PC-3 (cell line): ENCODE measurements around the gene RSPRY1. TPM values are rescaled to one million over a fixed set of nuclear protein-coding genes. Genes with fewer than 3 reads are reported as not detected.

Experiments used
- ATAC-seq: fragments of 200-7000 bp; cut with Tn5 transposase; 2 replicates; pipeline ENCODE4 v1.9.1; 2020; ENCODE audit warnings: mild to moderate bottlenecking, moderate library complexity
- BruUV-seq: library from RNA; stranded (reverse); fragments of 400-500 nt; replicated peaks from 2 replicates; lab custom pipeline; 2021; lab: Mats Ljungman, UMichigan
- CTCF ChIA-PET: fragments of 300-600 bp; sonication (Branson Sonifier 250); formaldehyde crosslinking; loops from one replicate; lab custom pipeline; 2022; ENCODE audit warnings: antibody characterized with exemption; lab: Charles Lee
- POLR2A ChIA-PET: fragments of 300-600 bp; sonication (Branson Sonifier 250); formaldehyde crosslinking; loops from one replicate; lab custom pipeline; 2022; ENCODE audit warnings: antibody characterized with exemption; ENCODE audit not compliant: unreplicated experiment; lab: Charles Lee
- DNase-seq: peaks from one replicate; pipeline ENCODE4 v3.0.0-alpha.2; 2015
- H2AFZ ChIP-seq: fragments of 300-600 bp; sonication (generic); 2 replicates; pipeline ENCODE4 v1.6.0; 2016; ENCODE audit warnings: antibody characterized with exemption, low read length
- H3F3A ChIP-seq: fragments of 300-600 bp; sonication (generic); one replicate; pipeline ENCODE4 v1.6.0; 2017; ENCODE audit warnings: antibody characterized with exemption, low read length, control low read depth, mild to moderate bottlenecking; ENCODE audit not compliant: unreplicated experiment
- H3K27ac ChIP-seq: fragments of 300-600 bp; sonication (generic); 2 replicates; pipeline ENCODE4 v1.5.1; 2016; ENCODE audit warnings: mild to moderate bottlenecking, low read length
- H3K27me3 ChIP-seq: fragments of 300-600 bp; sonication (generic); 2 replicates; pipeline ENCODE4 v1.6.1; 2016; ENCODE audit warnings: low read length, mixed read lengths
- H3K36me3 ChIP-seq: fragments of 300-600 bp; sonication (generic); 2 replicates; pipeline ENCODE4 v1.6.1; 2016; ENCODE audit warnings: low read depth, mixed run types, low read length, mixed read lengths
- H3K4me1 ChIP-seq: fragments of 300-600 bp; sonication (generic); 2 replicates; pipeline ENCODE4 v1.5.1; 2016; ENCODE audit warnings: low read length; ENCODE audit not compliant: insufficient read depth
- H3K4me2 ChIP-seq: fragments of 300-600 bp; sonication (generic); 2 replicates; pipeline ENCODE4 v1.6.0; 2016; ENCODE audit warnings: low read length
- H3K4me3 ChIP-seq: fragments of 300-600 bp; sonication (generic); 2 replicates; pipeline ENCODE4 v1.5.1; 2016; ENCODE audit warnings: mild to moderate bottlenecking, low read length, mixed read lengths
- H3K79me2 ChIP-seq: fragments of 300-600 bp; sonication (generic); 2 replicates; pipeline ENCODE4 v1.6.1; 2017; ENCODE audit warnings: low read length, mixed read lengths
- H3K9ac ChIP-seq: fragments of 300-600 bp; sonication (generic); 2 replicates; pipeline ENCODE4 v1.6.0; 2016; ENCODE audit warnings: mild to moderate bottlenecking, low read length
- H3K9me2 ChIP-seq: fragments of 300-600 bp; sonication (generic); replicated peaks from 2 replicates; pipeline ENCODE4 v1.6.1; 2016; ENCODE audit warnings: mixed run types, low read length, mixed read lengths
- H3K9me3 ChIP-seq: fragments of 300-600 bp; sonication (generic); 2 replicates; pipeline ENCODE4 v1.6.1; 2016; ENCODE audit warnings: low read length, mixed read lengths
- H4K20me1 ChIP-seq: fragments of 300-600 bp; sonication (generic); 2 replicates; pipeline ENCODE4 v1.6.1; 2016; ENCODE audit warnings: low read length, mixed read lengths
- EZH2 ChIP-seq: fragments of 300-600 bp; sonication (generic); IDR thresholded peaks from one replicate; pipeline ENCODE4 v1.6.1; 2017; ENCODE audit warnings: antibody characterized with exemption, mild to moderate bottlenecking, low read length; ENCODE audit not compliant: unreplicated experiment
- EZH2phosphoT487 ChIP-seq: fragments of 300-600 bp; sonication (generic); IDR thresholded peaks from 2 replicates; pipeline ENCODE4 v1.6.1; 2018; ENCODE audit warnings: mild to moderate bottlenecking, antibody characterized with exemption, low read length, borderline replicate concordance
- intact Hi-C: fragments of 100-400 bp; cut with micrococcal nuclease; formaldehyde crosslinking; loops from 2 replicates; pipeline ENCODE4 v1.9.0; 2023
- total RNA-seq: library from RNA; depleted of rRNA; stranded (reverse); fragments of >200 nt; gene quantifications from 2 replicates; pipeline ENCODE4 v1.2.3, GENCODE V29; 2014
- TF ChIP-seq, protein P1 (sequence below): fragments of 300-600 bp; sonication (generic); conservative IDR thresholded peaks from 2 replicates; pipeline ENCODE4 v1.5.1; 2017; ENCODE audit warnings: antibody characterized with exemption, low read depth, mild to moderate bottlenecking, low read length

RSPRY1 gene
- total RNA-seq, 1 experiment from 2014 or later = 17.5 TPM

DNA sequence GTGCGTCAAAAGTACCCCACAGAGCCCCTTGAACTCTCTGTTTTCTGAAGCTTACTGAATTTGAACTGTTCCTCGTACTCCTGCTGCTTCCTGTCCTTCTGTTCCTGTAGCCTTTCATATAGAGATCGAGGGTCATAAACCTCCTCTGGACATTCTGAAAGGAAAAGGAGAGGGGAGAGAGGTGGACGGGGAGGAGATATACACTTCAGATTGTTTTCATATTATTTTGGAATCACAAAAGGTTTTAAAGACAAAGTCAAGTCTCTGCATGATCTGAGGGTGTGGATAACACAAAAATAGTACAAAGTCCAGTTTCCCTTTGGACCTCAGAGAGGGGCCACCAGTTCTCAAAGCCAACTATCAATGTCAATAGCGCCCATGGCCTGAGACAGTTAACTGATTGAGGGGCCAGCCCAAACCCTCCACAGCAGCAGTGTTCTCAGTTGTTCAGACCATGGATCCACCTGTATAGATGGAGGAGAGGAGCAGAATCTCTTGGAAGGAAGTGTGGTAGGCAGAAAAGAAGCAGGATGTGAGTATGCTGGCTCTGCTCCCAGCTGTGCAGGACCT lies 13.3 kb upstream of the RSPRY1 start:
- Histone ChIP-seq H3K27ac (no peak overlapping the region), H3K79me2 (no peaks in the 10 kb centered on the region), H3K9me3 (no peaks in the 10 kb centered on the region), H3K9ac (no peak overlapping the region), H3K27me3 (no peaks in the 10 kb centered on the region), H2AFZ (no peak overlapping the region), H3K4me1 (no peaks in the 10 kb centered on the region), H4K20me1 (no peaks in the 10 kb centered on the region), H3K4me2 (no peak overlapping the region), H3K4me3 (no peak overlapping the region), H3K9me2 (no peaks in the 10 kb centered on the region), H3F3A (no peaks in the 10 kb centered on the region), H3K36me3 (peaks cover 5% of the 10 kb centered on the region; the same call in 1 of the 2 replicates)
- POLR2A ChIA-PET = no interaction called here
- intact Hi-C loops = no loop called here
- no peak for TF ChIP-seq EZH2
- TF ChIP-seq, protein P1, sequence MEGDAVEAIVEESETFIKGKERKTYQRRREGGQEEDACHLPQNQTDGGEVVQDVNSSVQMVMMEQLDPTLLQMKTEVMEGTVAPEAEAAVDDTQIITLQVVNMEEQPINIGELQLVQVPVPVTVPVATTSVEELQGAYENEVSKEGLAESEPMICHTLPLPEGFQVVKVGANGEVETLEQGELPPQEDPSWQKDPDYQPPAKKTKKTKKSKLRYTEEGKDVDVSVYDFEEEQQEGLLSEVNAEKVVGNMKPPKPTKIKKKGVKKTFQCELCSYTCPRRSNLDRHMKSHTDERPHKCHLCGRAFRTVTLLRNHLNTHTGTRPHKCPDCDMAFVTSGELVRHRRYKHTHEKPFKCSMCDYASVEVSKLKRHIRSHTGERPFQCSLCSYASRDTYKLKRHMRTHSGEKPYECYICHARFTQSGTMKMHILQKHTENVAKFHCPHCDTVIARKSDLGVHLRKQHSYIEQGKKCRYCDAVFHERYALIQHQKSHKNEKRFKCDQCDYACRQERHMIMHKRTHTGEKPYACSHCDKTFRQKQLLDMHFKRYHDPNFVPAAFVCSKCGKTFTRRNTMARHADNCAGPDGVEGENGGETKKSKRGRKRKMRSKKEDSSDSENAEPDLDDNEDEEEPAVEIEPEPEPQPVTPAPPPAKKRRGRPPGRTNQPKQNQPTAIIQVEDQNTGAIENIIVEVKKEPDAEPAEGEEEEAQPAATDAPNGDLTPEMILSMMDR = no peak
- TF ChIP-seq EZH2phosphoT487 = no peak
- CTCF ChIA-PET = no interaction called here
- no TSS peak for BruUV-seq
- DNase-seq (no peak), ATAC-seq (no peak)

DNA sequence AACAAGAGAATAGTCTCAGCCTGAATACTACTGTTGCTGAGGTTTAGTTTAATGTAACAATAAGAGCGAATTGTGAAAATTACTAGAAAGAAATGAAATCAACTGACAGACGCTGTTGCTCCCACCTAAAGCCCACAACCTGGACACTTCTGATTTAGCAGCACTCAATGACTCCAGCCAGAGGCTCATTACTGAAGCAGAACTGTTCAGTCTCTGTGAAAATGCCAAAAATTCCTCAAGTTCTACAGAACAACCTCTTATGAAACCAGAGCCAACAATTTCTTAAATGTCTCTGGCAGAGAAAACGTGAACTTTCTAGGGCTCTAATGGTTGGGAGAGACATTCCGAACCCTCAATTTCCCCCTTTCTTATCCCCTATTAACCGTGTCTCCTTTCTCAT lies 10.2 kb upstream of the RSPRY1 start:
- Histone ChIP-seq H3K27ac (no peak overlapping the region), H3K9ac (no peak overlapping the region), H3K4me1 (no peaks in the 10 kb centered on the region), H3F3A (no peaks in the 10 kb centered on the region), H3K4me3 (no peak overlapping the region), H3K79me2 (peaks cover 17% of the 10 kb centered on the region), H4K20me1 (no peaks in the 10 kb centered on the region), H3K36me3 (0 out of 2 replicates have a peak, but pooled peaks cover 5% of the 10 kb centered on the region), H3K4me2 (no peak overlapping the region), H2AFZ (no peak overlapping the region), H3K27me3 (no peaks in the 10 kb centered on the region), H3K9me3 (no peaks in the 10 kb centered on the region), H3K9me2 (no peaks in the 10 kb centered on the region)
- ATAC-seq = no peak
- intact Hi-C loops = no loop called here
- BruUV-seq = no TSS peak
- DNase-seq = no peak
- no peak for TF ChIP-seq EZH2
- no peak for TF ChIP-seq EZH2phosphoT487
- TF ChIP-seq, protein P1 = no peak
- ChIA-PET CTCF (no interaction called here), POLR2A (no interaction called here)

DNA sequence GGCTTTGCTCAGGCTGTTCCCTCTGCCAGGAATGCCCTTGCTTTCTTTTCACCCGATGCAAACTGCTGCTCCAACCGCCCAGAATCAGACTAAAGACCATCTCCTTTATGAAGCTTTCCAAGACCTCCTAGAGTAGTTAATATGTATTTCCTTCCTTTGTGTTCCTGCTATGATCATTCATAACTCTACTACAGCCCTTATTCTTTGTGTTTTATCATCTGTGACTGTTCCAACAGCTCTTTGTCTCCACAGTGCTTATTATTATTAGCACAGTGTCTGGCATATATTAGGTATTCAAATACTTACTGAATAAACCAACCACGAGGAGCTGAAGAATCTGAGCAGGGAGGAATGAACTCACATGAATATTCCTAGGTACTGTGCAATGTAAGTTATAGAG lies 7.9 kb upstream of the RSPRY1 start:
- H3K9ac ChIP-seq = no peak overlapping the region
- no TSS peak for BruUV-seq
- H4K20me1 ChIP-seq = no peaks in the 10 kb centered on the region
- H3K9me2 ChIP-seq = no peaks in the 10 kb centered on the region
- H3K4me1 ChIP-seq = no peaks in the 10 kb centered on the region
- no peak overlapping the region for H2AFZ ChIP-seq
- H3K79me2 ChIP-seq = peaks cover 39% of the 10 kb centered on the region
- TF ChIP-seq EZH2phosphoT487 = no peak
- TF ChIP-seq, protein P1 = no peak
- no peak for TF ChIP-seq EZH2
- ChIA-PET POLR2A (no interaction called here), CTCF (no interaction called here)
- no peak overlapping the region for H3K27ac ChIP-seq
- H3F3A ChIP-seq = no peaks in the 10 kb centered on the region
- no peaks in the 10 kb centered on the region for H3K36me3 ChIP-seq
- intact Hi-C loops = no loop called here
- no peaks in the 10 kb centered on the region for H3K9me3 ChIP-seq
- H3K4me3 ChIP-seq = no peak overlapping the region
- ATAC-seq (no peak), DNase-seq (no peak)
- no peak overlapping the region for H3K4me2 ChIP-seq
- H3K27me3 ChIP-seq = no peaks in the 10 kb centered on the region
